ENCODE data around the gene MED25. TPM values are rescaled to one million over a fixed set of nuclear protein-coding genes. Genes with fewer than 3 reads are reported as not detected.

MED25 gene
- total and polyA plus RNA-seq, 2 donors (not counting 1 experiment from before 2014, with no cell fraction given), result 11.2 to 20.2 TPM

- Histone ChIP-seq H3K27me3 (ENCODE audit: control insufficient read depth, insufficient read depth, low read length) (no peaks in the 10 kb centered on the region), H4K20me1 (ENCODE audit: control insufficient read depth, extremely low read depth, insufficient read depth, low read length) (no peaks in the 10 kb centered on the region), H3K4me3 (replicated peaks in 1 of 4; ENCODE audit: control extremely low read depth in 1 of 4, insufficient read depth in 1 of 4, low read depth in 3 of 4, low read length in 4 of 4) (no peak overlapping the region), H3K79me2 (ENCODE audit: control insufficient read depth, insufficient read depth, low read length) (peaks cover 11% of the 10 kb centered on the region), H3K36me3 (ENCODE audit: control insufficient read depth, insufficient read depth, low read length) (peaks cover 50% of the 10 kb centered on the region), H2AFZ (ENCODE audit: low read length) (no peak overlapping the region), H3K4me1 (ENCODE audit: control insufficient read depth, extremely low read depth, insufficient read depth, low read length) (peaks cover 4% of the 10 kb centered on the region), H3K9me3 (ENCODE audit: control insufficient read depth, insufficient read depth, low read depth, low read length) (no peaks in the 10 kb centered on the region), H3K4me2 (ENCODE audit: extremely low read depth, insufficient read depth, low read length) (no peak overlapping the region), H3K27ac (ENCODE audit: insufficient read depth, low read length) (no peak overlapping the region), H3K9ac (ENCODE audit: insufficient read depth, low read length) (no peak overlapping the region)
- no peak for DNase-seq (ENCODE audit: low read depth in 2 of 2)
- TF ChIP-seq EZH2 (IDR thresholded peaks at IDR 0.05; ENCODE audit: low read length, missing control alignments), result no peak
- TF ChIP-seq CTCF (conservative IDR thresholded peaks at IDR 0.05 in 1 of 2, IDR thresholded peaks at IDR 0.05 in 1 of 2; ENCODE audit: low read depth in 1 of 2, low read length in 2 of 2), result no peak
Observed at GRCh38 chr19:49880162-49880869, 62.2 kb downstream of the MED25 start.

DNA sequence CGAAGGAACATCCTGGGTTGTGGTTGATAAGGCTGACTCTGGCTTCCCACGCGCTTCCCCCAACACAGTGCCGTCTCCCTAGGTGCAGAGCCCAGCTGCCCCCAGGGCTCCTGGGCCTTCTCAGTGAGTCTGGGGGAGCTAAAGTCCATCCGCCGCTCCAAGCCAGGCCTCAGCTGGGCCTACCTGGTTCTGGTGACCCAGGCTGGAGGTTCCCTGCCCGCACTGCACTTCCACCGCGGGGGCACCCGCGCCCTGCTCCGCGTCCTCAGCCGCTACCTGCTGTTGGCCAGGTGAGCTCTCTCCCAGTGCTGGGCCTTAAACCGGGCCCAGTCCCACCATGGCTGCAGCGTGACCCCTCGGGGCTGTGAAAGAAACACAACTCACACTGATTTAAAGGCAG, 63.1 kb downstream of the MED25 start:
- Histone ChIP-seq H3K36me3 (ENCODE audit: control insufficient read depth, insufficient read depth, low read length) (peaks cover 50% of the 10 kb centered on the region), H4K20me1 (ENCODE audit: control insufficient read depth, extremely low read depth, insufficient read depth, low read length) (no peaks in the 10 kb centered on the region), H3K9ac (ENCODE audit: insufficient read depth, low read length) (no peak overlapping the region)

More for the DNA sequence above, 63.1 kb downstream of the MED25 start:
- H3K9me3 ChIP-seq (ENCODE audit: control insufficient read depth, insufficient read depth, low read depth, low read length), result no peaks in the 10 kb centered on the region
- H3K27ac ChIP-seq (ENCODE audit: insufficient read depth, low read length), result no peak overlapping the region
- no peak for DNase-seq (ENCODE audit: low read depth in 2 of 2)
- no peak overlapping the region for H3K4me2 ChIP-seq (ENCODE audit: extremely low read depth, insufficient read depth, low read length)
- H3K79me2 ChIP-seq (ENCODE audit: control insufficient read depth, insufficient read depth, low read length), result peaks cover 3% of the 10 kb centered on the region
- TF ChIP-seq EZH2 (IDR thresholded peaks at IDR 0.05; ENCODE audit: low read length, missing control alignments) (no peak), CTCF (conservative IDR thresholded peaks at IDR 0.05 in 1 of 2, IDR thresholded peaks at IDR 0.05 in 1 of 2; ENCODE audit: low read depth in 1 of 2, low read length in 2 of 2) (no peak)
- no peaks in the 10 kb centered on the region for H3K27me3 ChIP-seq (ENCODE audit: control insufficient read depth, insufficient read depth, low read length)
- H2AFZ ChIP-seq (ENCODE audit: low read length), result no peak overlapping the region
- no peak overlapping the region for H3K4me3 ChIP-seq (replicated peaks in 1 of 4; ENCODE audit: control extremely low read depth in 1 of 4, insufficient read depth in 1 of 4, low read depth in 3 of 4, low read length in 4 of 4)
- H3K4me1 ChIP-seq (ENCODE audit: control insufficient read depth, extremely low read depth, insufficient read depth, low read length), result peaks cover 4% of the 10 kb centered on the region

Data from fibroblast of lung (primary cell).